HG02678 (cell line): ENCODE results near the gene PCDHGA10.
"Not testable (repeated sequence)": the region's sequence is repeated elsewhere in the genome, so short reads cannot be mapped to it uniquely, and the experiment has no call there.

ENCODE experiments used
- ATAC-seq: cut with Tn5 transposase; IDR thresholded peaks from one replicate; pipeline ENCODE4 v1.9.1; 2021; ENCODE audit warnings: mild to moderate bottlenecking, moderate library complexity; ENCODE audit not compliant: unreplicated experiment

The PCDHGA10 gene

DNA sequence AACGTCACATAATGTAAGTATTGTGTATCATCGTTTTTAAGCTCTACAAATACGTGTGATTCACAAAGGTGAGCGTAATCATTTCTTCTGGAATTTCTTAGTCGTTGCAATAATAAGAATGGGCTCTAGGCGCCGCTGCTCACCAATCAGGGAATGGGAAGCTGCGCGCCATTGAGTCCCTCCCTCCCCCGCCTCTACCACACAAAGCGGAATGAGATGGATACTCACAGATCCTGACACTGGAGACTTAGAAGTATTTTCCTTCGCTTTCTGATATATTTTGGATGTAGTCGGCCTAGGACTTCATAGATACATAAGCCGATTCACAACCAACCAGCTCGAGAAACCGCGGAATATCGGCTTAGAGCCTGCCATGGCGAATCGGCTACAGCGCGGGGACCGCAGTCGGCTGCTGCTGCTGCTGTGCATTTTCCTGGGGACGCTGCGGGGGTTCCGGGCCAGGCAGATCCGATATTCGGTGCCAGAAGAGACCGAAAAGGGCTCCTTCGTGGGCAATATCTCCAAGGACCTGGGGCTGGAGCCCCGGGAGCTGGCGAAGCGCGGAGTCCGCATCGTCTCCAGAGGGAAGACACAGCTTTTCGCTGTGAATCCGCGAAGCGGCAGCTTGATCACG is 8.2 kb downstream of the PCDHGA10 start, which contains the start of gene PCDHGA11:
TSS of gene PCDHGA11 (plus strand) at position 197 of the 634 bp plus-strand sequence. CDS start at position 374, 177 bp downstream.
- ATAC-seq = peak; percentile 36

DNA sequence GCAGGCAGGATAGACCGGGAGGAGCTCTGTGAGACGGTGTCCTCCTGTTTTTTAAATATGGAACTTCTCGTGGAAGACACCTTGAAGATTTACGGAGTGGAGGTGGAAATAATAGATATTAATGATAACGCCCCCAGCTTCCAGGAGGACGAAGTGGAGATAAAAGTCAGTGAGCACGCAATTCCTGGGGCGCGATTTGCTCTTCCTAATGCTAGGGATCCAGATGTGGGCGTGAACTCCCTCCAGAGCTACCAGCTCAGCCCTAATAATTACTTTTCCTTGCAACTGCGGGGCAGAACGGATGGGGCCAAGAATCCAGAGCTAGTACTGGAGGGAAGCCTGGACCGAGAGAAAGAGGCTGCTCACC is 8.7 kb downstream of the PCDHGA10 start:
- no peak for ATAC-seq

DNA sequence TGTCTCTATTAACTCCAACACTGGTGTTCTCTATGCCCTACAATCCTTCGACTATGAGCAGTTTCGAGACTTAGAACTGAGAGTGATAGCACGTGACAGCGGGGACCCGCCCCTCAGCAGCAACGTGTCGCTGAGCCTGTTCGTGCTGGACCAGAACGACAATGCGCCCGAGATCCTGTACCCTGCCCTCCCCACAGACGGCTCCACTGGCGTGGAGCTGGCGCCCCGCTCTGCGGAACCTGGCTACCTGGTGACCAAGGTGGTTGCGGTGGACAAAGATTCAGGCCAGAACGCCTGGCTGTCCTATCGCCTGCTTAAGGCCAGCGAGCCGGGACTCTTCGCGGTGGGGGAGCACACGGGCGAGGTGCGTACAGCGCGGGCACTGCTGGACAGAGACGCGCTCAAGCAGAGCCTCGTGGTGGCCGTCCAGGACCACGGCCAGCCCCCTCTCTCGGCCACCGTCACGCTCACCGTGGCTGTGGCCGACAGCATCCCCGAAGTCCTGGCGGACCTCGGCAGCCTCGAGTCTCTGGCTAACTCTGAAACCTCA is 10.0 kb downstream of the PCDHGA10 start:
- no peak for ATAC-seq

DNA sequence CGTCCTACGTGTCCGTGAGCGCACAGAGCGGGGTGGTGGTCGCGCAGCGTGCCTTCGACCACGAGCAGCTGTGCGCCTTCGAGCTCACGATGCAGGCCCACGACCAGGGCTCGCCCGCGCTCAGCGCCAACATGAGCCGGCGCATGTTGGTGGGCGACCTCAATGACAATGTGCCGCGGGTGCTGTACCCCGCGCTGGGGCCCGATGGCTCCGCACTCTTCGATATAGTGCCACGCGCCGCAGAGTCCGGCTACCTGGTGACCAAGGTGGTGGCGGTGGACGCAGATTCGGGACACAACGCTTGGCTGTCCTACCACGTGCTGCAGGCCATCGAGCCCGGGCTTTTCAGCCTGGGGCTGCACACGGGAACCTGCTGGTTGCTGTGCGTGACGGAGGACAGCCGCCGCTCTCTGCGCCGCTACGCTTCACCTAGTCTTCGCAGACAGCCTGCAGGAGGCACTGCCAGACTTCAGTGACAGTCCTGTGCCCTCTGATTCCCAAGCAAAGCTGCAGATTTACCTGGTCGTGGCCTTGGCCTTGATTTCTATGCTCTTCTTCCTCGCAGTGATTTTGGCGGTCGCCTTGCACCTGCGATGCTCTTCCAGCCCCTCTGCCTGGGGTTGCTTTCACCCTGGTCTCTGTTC is 15.1 kb downstream of the PCDHGA10 start:
- no peak for ATAC-seq

DNA sequence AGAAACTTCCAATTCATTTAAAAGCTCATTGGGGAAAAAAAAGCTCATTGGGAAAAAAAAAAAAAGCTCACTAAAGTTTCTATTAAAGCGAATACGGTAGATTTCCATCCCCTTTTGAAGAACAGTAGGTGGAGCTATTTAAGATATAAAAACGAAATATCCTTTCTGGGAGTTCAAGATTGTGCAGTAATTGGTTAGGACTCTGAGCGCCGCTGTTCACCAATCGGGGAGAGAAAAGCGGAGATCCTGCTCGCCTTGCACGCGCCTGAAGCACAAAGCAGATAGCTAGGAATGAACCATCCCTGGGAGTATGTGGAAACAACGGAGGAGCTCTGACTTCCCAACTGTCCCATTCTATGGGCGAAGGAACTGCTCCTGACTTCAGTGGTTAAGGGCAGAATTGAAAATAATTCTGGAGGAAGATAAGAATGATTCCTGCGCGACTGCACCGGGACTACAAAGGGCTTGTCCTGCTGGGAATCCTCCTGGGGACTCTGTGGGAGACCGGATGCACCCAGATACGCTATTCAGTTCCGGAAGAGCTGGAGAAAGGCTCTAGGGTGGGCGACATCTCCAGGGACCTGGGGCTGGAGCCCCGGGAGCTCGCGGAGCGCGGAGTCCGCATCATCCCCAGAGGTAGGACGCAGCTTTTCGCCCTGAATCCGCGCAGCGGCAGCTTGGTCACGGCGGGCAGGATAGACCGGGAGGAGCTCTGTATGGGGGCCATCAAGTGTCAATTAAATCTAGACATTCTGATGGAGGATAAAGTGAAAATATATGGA is 17.7 kb downstream of the PCDHGA10 start, which contains the start of gene PCDHGA12:
TSS of gene PCDHGA12 (plus strand) at position 176 of the 782 bp plus-strand sequence. CDS start at position 429, 253 bp downstream.
- ATAC-seq = no peak

DNA sequence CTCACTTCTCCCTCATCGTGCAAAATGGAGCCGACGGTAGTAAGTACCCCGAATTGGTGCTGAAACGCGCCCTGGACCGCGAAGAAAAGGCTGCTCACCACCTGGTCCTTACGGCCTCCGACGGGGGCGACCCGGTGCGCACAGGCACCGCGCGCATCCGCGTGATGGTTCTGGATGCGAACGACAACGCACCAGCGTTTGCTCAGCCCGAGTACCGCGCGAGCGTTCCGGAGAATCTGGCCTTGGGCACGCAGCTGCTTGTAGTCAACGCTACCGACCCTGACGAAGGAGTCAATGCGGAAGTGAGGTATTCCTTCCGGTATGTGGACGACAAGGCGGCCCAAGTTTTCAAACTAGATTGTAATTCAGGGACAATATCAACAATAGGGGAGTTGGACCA is 18.5 kb downstream of the PCDHGA10 start:
- peak; percentile 41 for ATAC-seq

DNA sequence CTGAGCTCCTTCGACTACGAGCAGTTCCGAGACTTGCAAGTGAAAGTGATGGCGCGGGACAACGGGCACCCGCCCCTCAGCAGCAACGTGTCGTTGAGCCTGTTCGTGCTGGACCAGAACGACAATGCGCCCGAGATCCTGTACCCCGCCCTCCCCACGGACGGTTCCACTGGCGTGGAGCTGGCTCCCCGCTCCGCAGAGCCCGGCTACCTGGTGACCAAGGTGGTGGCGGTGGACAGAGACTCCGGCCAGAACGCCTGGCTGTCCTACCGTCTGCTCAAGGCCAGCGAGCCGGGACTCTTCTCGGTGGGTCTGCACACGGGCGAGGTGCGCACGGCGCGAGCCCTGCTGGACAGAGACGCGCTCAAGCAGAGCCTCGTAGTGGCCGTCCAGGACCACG is 19.5 kb downstream of the PCDHGA10 start:
- ATAC-seq = not testable (repeated sequence)

DNA sequence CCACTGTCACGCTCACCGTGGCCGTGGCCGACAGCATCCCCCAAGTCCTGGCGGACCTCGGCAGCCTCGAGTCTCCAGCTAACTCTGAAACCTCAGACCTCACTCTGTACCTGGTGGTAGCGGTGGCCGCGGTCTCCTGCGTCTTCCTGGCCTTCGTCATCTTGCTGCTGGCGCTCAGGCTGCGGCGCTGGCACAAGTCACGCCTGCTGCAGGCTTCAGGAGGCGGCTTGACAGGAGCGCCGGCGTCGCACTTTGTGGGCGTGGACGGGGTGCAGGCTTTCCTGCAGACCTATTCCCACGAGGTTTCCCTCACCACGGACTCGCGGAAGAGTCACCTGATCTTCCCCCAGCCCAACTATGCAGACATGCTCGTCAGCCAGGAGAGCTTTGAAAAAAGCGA is 19.9 kb downstream of the PCDHGA10 start:
- ATAC-seq = not testable (repeated sequence)

DNA sequence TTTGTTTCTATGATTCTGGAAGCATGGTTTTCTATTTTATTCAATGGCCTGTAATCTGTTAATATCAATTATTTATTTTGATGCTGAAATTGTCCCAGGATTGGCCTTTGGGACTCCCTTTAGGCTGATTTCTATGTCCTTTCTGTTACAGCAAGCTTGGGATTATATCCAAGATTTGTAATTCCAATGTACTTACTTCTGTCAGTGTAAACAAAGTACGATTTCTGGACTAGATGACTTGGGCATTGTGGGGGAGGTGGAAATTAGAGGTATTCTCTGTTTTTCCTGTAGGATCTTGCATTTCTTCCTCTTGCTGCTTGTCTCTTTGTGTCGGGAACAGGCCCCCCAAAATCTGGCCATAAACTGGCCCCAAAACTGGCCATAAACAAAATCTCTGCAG is 21.2 kb downstream of the PCDHGA10 start:
- no peak for ATAC-seq

DNA sequence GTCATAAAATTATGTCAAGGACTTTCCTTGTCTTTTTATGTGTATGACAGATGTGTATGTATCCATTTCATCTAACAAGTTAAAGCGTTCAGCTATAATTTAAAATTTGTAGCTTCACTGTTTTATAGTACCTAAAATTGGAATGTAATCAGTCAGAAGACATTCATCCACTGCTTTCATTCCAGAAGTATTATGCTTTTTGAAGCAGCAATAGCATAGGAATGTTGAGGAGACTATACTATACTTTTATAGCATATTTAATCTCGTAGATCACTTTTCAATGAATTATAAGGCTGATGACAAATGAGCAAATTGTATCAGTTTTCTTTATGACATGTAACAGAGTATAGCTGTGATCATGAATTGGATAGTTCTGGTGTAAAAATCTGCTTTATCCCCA is 24.4 kb downstream of the PCDHGA10 start:
- ATAC-seq = no peak

DNA sequence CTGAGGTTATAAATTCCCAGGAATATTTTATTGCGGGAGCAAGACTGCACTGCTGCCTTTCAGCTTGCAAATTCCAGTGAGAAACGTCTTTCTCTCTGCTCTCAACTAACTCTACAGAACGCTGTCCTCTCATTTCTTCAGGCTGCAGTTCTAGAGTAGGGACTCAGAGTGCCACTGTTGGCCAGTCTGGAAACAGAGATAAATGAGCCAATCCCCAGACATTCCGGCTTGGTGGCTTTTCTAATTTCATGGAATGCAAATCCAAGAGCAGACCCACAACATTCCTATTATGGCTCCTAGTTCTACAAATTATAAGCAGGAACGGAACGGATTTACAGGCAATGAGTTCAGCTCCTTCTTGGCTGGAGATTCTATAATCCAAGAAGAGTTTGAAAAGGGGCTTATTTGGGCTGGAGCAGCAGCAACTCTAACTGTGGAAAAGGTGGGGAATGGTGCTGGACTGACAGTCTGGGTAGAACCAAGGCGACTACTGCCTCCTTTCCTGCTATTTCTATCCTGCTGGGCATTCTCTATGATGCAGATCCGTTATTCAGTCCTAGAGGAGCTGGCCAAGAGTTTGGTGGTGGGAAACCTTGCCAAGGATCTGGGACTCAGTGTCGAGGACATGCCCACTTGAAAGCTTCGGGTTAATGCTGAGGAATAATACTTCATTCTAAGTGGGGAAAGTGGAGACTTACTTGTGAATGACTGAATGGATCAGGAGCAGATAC is 26.8 kb downstream of the PCDHGA10 start:
- ATAC-seq = no peak

DNA sequence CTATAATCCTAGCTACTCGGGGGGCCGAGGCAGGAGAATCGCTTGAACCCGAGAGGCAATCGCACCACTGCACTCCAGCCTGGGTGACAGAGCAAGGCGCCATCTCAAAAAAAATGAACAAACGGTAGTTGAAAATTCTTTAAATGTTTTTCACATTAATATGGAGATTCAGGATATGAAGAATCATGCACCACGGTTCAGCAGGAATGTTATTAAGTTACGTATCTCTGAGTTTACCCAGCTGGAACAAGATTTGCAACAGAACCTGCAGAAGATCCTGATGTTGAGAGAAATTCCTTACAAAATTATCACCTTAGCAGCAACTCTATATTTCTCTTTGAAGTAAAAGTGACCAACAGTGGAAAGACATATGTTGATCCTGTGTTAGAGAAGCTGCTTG is 27.6 kb downstream of the PCDHGA10 start:
- no peak for ATAC-seq

DNA sequence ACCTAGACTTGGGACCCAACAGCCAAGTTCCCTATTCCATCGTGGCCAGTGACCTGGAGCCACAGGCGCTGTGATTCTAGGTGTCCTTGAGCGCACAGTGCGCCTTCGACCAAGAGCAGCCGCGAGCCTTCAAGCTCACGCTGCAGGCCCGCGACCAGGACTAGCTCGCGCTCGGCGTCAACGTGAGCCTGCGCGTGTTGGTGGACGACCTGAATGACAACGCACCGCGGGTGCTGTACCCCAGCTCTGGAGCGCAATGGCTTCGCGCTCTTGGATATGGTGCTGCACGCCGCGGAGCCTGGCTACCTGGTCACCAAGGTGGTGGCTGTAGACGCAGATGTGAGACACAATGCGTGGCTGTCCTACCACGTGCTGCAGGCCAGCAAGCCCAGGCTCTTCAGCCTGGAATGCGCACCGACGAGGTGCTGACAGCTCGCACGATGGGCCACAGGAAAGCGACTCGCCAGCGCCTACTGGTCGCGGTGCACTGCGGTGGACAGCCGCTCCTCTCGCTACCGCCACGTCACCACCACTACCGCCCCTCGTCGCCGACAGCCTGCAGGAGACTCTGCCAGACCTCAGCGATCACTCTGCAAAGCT is 28.9 kb downstream of the PCDHGA10 start:
- no peak for ATAC-seq

DNA sequence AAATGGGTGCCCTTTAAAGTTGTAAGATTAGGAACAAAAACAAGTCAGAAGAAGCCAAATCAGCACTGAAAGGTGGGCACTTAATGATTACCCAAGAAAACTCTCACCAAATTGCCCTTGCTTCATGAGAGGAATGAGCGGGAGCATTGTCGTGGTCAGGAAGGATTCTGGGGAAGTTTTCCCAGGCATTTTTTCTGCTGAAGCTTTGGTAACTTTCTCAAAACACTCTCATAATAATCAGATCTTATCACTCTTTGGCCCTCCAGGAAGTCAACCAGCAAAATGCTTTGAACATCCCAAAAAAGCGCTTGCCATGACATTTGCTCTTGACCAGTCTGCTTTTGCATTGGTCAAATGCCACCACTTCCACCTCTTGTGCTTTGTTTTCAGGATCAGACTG is 52.6 kb downstream of the PCDHGA10 start:
- no peak for ATAC-seq
